ENCODE measurements around the gene PRR14.
"Not testable (repeated sequence)": the region's sequence is repeated elsewhere in the genome, so short reads cannot be mapped to it uniquely, and the experiment has no call there.

Gene PRR14

DNA sequence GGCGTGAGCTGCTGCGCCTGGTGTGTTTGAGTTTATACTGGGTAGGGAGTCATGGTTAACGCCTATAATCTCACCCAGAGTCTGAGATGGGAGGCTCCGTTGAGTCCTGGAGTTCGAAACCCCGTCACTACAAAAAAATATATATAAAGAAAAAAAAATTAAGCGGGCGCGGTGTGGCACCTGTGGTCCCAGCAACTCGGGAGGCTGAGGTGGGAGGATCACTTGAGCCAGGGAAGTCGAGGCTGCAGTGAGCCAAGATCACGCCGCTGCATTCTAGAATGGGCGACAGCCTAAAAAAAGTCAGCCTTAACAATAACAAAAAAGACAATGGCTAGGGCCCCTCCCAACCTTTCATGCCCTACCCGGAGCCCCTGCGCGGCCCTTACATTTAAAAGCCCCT is 17.2 kb upstream of the PRR14 start:
- DNase-seq, result no peak

DNA sequence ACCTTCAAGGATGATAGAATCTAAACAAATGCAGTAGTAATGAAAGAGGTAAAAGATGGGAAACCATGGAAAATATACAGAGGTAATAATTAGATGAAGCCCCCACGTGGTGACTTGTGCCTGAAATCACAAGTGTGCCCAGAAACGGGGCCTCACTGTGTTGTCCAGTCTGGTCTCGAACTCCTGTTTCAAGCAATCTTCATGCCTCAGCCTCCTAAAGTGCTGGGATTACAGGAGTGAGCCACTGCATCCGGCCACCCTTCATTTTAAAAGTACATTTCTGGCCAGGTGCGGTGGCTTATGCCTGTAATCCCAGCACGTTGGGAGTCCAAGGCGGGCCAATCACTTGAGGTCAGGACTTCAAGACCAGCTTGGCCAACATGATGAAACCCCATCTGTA is 14.2 kb upstream of the PRR14 start:
- no peak for DNase-seq

DNA sequence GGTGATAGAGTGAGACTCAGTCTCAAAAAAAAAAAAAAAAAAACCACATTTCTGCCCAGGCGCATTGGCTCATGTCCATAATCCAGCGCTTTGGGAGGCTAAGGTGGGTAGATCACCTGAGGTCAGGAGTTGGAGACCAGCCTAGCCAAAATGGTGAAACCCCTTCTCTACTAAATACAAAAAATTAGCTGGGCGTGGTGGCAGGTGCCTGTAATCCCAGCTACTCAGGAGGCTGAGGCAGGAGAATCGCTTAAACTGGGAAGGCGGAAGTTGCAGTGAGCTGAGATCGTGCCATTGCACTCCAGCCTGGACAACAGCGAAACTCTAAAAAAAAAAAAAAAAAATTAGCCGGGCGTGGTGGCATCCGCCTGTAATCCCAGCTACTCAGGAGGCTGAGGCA is 13.6 kb upstream of the PRR14 start:
- DNase-seq, result not testable (repeated sequence)

DNA sequence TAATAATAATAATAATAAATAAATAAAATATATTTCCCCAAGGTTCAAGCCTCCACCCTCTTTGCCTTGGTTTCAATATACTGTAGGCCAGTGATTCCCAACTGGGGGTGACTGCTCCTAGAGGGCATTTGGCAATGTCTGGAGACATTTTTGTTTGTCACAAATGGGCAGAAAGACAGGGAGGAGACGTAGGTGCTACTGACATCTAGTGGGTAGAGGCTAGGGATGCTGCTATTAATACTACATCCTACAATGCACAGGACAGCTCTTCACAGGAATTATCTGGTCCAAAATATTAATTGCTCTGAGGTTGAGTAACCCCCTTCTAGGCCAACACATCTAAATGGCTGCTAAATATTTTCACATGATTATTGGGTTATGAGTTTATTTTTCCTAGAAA is 12.8 kb upstream of the PRR14 start:
- no peak for DNase-seq

DNA sequence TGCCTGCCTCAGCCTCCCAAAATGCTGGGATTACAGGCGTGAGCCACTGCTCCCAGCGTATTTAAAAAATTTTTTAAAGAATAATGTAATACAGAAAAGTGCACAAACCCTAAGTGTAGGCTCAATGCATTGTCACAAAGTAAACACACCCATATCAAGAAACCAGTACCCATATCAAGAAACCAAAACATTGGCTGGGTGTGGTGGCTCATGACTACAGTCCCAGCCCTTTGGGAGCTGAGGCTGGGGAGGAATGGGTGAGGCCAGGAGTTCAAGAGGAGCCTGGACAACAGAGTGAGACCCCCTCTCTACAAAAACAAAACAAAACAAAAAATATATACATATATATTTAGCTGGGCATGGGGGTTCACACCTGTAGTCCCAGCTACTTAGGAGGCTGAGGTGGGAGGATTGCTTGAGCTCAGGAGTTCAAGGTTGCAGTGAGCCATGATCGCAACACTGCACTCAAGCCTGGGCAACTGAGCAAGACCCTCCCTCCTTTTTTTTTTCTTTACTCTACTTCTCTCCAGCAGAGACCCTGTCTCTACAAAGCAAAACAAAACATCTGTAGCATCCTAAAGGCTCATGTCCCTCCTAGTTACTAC is 9.3 kb upstream of the PRR14 start:
- DNase-seq, result no peak

DNA sequence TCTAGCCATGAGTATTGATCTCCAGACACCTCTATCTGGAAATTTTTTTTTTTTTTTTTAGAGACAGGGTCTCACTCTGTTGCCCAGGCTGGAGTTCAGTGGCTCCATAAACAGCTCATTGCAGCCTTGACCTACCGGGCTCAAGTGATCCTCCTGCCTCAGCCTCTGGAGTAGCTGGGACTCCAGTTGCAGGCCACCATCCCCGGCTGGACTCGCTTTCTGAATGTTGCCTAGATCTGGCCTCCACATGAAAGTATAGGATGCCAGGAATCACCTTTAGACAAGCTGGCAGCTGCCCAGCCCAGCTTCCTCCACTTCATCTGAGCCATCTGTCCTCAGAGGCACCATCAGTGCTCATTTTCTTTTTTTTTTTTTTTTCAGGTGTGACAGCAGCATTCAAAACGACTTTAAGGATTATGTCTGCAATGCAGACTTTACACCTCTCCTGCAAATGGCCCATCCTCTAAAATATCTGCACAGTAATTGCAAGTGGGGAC is 6.4 kb upstream of the PRR14 start:
- no peak for DNase-seq

DNA sequence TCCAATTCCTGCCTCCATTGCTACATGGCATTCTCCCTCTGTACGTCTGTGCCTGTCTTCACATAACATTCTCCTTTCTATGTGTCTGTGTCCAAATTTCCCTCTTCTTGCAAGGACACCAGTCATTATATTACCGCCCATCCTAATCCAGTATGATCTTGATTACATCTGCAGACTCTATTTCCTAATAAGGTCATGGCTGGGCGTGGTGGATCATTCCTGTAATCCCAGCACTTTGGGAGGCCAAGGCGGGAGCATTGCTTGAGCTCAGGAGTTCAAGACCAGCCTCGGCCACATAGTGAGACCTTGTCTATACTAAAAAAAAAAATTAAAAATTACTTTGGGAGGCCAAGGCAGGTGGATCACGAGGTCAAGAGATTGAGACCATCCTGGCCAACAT is 5.0 kb upstream of the PRR14 start:
- DNase-seq, result no peak

DNA sequence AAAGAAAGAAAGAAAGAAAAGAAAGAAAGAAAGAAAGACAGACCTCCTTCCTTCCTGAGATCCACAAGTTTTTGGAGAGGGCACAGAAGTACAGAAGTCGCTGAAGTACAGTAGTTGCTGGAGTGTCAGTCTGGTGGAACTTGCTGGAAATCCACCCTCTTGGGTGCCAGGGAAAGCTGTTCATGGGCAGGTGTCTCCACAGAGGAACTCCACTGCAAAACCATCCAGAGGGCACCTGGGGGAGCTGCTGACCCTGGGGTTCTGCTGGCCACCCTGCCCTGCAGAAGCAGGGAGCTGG is 3.5 kb upstream of the PRR14 start:
- no peak for DNase-seq

DNA sequence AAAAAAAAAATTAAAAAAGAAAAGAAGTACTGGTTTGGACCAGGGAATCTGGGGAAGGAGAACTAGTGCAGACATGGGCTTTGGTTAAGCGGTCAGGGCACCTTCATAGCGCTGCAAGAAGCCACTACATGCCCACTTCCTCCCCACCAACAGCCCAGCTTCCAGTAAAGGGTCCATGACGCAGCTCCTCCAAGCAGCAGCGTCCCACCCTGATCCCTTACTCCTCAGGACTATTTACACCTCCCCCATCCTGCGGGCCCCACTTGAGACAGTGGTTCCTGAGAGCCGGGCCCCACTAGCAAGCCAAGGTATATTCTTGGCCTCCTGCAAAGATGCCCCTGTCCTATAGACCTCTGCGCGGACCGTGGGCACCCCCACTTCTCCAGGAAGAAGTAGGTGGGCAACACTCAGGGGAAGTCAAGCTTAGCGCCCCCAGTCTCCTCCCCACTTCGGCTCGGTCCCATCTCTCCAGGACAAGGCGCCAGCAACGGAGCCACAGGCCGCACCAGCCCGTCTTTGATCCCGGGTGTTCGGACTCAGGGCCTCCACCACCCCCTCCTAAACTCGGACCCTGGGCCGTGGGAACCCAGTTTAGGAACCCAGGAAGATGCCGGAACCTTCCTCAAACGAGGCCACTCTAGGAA is 913 bp upstream of the PRR14 start:
- DNase-seq, result peak; percentile 61

DNA sequence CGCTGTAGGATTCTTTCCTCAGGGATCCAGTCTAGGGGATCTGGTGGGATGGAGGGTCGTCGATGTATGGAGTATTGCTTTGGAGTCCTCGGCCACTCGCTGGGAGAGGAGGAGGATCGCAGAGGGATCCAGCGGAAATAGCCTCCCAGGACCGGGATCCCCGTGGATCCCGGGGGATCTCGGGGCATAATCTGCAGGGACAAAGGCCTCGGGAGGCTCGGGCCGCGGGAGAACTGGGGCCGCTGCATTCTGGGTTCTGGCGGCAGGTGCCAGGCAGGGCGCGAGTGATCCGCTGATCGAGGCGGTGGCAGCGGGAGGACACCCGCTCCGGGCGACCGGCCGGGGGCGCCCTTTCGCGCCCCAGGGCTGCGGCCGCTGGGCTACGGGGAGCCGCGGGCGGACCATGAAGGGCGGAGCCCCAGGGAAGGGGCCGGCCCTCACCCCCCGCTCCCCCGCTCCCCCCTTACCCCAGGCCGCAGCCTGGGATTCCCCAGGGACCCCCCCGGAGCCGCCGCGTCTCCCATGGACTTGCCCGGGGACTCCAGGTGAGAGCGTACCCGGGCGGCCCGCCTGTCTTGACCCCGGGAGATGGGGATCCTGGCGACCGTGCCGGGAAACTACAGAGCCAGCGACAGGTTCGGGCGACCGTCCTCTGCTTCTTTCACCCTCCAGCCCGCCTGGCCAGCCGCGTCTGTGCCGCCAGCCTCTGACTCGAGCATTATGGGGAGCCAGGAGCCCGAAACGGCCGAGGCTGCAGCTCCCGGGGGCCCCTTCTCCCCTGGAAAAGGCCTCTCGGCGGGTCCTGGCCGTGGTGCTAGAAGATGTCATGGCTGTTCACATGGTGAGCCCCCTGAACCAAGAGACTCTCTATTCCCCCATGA is 604 bp downstream of the PRR14 start:
- DNase-seq, result peak; percentile 83

DNA sequence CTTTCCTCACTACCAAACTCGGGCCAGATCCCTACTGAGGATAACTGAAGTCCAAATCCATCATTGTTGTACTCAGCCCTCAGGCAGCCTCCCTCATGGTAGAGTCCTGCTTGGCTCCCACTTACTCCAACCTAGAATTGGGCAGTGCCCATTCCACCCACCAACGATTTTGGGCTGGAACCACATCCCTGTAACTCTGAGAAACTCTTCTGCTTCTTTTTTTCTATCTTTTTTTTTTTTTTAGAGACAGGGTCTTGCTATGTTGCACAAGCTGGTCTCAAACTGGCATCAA is 1.2 kb downstream of the PRR14 start:
- no peak for DNase-seq

DNA sequence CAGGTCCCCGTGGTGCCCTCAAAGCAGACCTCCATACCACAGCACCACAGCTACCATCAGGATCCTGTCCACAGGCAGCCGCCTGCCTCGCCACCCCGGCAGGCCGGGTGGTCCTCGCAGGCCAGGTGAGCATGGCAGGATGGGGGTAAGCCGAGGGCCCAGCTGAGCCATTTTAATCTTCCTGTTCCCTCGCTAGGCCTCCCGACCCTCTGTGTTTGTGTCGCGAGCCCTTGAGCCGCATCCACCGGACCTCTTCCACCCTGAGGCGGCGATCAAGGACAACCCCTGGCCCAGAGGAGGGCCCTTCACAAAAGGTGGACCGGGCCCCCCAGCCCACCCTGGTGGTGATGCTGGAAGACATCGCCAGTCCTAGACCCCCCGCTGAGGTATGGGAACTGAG is 2.0 kb downstream of the PRR14 start:
- DNase-seq, result no peak

DNA sequence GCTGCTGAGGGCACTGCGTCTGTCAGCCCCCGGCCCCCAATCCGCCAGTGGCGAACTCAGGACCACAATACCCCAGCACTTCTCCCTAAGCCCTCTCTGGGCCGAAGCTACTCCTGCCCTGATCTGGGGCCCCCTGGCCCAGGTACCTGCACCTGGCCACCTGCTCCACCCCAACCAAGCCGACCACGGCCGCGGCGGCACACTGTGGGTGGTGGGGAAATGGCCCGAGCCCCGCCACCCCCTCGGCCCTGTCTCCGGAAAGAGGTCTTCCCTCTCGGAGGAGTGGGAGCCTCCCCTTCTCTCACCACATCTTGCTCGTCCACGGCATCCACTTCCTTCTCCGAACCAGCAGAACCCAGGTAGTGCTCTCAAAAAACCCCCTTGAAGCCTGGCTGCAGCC is 4.1 kb downstream of the PRR14 start:
- DNase-seq, result no peak

DNA sequence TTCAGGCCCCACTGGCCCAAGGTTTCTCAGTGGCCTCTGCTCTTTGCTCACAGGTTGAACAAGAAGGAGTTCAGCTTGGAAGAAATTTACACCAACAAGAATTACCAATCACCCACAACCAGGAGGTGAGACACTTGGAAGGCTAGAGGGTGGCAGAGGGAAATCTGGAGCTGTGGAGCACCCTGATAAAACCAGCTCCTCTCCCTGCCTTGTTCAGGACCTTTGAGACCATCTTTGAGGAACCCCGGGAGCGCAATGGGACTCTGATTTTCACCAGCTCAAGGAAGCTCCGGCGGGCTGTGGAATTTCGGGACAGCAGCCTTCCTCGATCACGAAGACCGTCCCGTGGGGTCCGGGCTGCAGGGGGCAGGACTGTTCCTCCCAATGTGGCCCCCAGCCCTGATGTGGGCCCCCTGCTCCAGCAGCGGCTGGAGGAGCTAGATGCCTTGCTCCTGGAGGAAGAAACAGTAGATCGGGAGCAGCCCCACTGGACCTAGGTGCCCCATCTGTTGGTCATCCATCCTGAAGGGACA is 5.1 kb downstream of the PRR14 start:
- no peak for DNase-seq

DNA sequence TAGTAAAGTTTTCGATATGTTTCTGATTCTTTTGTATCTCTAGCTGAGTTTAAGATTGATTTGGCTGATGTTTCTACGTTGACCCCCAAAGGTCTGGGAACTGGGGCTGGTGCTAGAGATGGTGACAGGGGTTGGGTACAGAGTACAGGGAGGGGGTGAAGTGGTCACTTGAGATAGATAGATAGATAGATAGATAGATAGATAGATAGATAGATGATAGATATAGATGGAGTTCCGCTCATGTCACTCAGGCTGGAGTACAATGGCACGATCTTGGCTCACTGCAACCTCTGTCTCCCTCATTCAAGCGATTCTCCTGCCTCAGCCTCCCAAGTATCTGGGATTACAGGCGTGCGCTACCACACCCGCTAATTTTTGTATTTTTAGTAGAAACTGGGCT is 5.6 kb downstream of the PRR14 start:
- DNase-seq, result no peak

DNA sequence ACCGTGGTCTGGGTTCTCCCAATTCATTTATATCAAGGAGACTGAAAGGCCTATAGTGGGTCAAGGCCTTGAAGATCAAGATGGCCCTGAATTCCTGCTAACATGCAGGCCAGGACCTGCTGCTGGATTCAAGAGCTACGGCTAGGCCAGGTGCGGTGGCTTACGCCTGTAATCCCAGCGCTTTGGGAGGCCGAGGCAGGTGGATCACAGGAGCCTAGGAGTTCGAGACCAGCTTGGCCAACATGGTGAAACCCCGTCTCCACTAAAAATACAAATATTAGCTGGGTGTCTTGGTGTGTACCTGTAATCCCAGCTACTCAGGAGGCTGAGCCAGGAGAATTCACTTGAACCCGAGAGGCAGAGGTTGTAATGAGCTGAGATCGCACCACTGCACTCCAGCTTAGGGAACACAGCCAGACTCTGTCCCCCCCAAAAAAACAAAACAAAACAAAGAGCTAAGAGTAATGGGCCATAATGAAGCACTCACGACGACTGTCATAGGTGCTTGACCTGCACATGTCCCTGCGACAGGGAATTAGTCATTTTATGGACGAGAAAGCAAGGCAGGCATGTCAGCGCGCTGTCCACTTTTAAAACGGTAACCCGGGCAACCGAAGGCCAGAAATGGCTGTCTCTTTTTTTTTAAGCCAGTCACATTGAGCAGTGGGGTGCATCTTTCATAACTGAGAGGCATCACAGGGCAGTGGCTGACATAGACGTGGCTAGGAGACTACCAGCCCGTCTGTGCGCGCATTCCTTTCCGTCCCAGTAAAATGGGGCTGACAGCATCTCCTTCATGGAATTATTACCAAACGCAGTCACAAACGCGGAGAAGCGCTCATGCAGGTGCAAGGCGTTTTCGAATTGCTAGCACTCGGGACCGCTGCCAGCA is 6.5 kb downstream of the PRR14 start:
- DNase-seq, result no peak

DNA sequence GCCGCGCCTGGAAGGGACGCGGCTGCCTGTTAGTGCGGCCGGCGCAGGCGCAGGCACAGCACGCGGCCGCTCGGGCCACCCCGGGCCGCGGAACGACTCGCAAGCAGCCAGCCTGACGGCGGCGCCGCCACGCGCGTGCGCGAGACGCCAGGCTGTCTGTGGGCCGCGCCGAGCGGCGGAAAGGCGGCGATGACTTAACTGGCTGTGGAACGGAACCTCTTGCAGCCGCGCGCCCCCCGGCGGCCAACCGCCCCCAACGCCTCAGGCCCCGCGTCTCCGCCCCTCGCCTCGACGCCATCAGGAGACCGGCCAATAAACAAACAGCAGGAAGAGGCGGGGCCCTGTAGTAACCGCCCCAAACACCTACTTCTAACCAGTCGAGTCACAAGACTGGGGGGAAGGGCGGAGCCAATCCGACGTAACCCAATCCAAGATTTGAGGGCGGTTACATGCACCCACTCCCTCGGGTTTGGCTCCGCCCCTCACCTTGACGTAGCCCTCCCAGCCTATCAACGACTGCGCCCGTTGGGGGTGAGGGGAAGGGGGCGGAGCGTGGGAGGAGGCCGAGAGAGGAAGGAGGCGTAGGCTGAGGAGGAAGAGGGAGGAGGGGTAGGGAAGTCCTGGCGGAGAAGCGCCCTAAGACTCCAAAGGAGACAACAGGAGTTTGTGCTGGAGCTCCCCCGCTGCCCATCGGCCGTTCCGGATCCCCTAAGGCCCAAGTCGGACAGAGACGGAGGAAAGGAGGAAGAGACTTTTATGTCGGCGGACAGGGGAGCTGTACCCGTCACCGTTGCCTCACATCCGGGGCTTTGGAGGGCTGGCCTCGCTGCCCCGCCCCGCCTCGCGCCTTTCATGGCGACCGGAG is 7.3 kb downstream of the PRR14 start, which contains the start of gene FBRS:
Gene FBRS (plus strand): TSS at position 566 of the 865 bp plus-strand sequence. CDS start 1,088 bp downstream, outside the sequence.
- DNase-seq, result peak; percentile 100

DNA sequence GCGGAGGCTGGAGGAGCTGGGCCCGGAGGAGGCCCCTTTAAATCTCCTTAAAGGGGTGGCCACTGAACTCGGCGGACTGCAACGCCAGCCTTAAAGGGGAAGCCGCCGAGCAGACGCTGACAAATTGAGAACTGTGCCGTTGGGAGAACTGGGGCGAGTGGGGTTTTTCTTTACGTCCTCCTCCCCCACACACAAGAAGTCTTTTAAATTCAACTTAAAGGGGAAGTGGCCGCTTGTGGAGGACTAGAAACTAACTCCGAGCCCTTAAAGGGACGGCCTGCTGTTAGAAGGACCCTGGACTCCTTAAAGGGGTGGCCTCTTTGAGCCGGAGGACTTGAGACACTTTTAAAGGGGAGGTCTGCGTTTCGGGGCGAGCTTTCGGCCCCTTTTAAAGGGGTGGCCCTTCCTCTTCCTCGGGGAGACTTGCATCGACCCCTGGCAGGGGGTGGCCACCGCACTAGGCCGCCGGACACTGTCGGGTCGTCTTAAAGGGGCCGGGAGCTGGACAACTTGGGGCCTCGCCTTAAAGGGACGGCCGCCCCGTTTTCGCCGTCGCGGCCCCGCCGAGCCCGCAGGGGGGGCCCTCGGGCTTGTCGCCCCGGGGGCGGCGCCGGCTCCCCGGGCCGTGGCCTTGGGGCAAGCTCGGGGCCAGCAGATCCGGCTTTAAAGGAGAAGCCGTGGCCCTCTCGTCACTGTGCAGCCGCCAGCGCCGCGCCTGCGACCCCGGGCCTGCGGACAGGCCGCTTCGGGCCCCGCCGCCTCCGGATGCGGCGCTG is 8.2 kb downstream of the PRR14 start:
- DNase-seq, result no peak

DNA sequence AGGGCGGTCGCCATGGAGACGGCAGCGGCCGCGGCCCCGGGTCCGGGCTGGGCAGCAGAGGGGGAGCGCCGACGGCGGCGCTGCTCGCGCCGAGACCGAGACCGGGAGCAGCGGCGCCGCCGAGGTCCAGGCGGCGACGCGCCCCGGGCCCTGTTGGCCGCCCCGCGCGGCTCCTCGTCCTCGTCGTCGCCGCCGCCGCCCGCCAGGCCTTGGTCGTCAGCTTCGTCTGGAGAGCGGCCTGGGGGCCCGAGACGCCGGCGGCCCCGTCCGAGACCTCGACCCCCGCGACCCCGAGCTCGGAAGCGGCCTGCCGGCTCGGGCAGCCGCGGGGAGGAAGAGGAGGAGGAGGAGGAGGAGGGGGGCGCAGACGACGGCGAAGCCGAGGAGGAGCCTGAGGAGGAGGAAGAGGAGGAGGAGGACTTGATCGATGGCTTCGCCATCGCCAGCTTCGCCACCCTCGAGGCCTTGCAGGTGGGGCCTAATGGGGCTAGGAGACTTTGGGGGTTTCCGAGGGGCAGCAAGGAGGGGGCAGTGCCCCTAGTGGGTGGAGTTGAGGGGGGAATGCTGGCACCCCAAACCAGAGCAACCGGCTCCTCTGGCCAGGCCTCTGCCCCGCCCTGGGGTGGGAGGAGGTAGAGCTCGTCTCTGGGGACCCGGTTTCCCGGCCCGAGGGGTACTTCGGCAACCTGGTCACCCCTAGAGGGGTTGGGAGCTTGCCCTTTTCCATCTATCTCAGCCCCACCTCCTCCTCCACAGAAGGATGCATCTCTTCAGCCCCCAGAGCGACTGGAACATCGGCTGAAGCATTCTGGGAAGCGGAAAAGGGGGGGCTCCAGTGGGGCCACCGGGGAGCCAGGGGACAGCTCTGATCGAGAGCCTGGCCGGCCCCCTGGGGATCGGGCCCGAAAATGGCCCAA is 9.0 kb downstream of the PRR14 start:
- peak; percentile 72 for DNase-seq
